Occipital lobe (tissue), 2 donors: ENCODE data around the gene CARHSP1. TPM values are rescaled to one million over a fixed set of nuclear protein-coding genes. Genes with fewer than 3 reads are reported as not detected.
"Not testable (repeated sequence)": the region's sequence is repeated elsewhere in the genome, so short reads cannot be mapped to it uniquely, and the experiment has no call there.

ENCODE experiments used
- DNase-seq: peaks from one replicate; lab custom pipeline; 2025; lab: John Stamatoyannopoulos, UW
- total RNA-seq: library from RNA; depleted of rRNA; stranded (reverse); fragments of >200 nt; gene quantifications from one replicate; pipeline ENCODE4 v1.2.3, GENCODE V29; 2014

Gene CARHSP1
- total RNA-seq, 1 donor from 2014 or later, result 189 TPM

GRCh38 chr16:8893976-8894690 is 25.3 kb upstream of the CARHSP1 start:
- no peak for DNase-seq

DNA sequence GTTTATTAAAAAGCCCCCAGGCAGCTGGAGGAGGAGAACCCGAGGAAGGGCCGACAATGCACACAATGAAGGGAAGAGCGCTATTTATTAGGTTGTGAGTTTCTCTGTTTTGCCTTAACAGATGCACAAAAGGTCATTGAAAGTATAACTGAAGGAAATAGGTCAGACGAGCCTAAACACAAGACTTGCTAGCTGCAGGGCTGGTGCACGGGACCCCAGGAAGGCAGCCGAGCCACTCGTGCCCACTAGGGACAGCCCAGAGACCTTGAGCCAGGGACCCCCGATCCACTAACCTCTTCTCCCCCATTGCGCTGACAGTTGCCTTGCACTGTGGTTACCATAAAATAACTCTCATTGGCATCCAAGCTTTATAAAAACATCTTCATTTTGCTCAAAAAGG is 24.6 kb upstream of the CARHSP1 start:
- DNase-seq, result no peak

GRCh38 chr16:8892101-8892575 is 23.3 kb upstream of the CARHSP1 start:
- no peak for DNase-seq

DNA sequence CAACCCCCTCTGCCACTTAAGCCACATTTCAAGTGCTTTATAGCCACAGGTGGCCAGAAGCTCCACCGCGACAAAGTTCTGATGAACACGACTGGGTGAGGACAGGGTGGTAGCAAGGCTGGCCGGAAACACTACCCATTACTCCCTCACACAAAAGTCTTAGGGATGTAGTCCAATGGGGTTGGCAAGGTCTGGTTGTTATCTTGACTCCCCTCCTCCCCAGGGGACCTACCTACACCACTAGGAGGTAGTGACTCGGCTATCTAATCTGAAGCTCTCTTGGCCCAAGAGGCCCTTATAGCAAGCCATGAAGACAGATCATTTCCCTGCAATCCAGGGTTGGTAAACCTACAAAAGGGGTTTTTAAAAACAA is 21.7 kb upstream of the CARHSP1 start:
- DNase-seq, result no peak

- no peak for DNase-seq
Observed at GRCh38 chr16:8889893-8890548, 21.2 kb upstream of the CARHSP1 start.

DNA sequence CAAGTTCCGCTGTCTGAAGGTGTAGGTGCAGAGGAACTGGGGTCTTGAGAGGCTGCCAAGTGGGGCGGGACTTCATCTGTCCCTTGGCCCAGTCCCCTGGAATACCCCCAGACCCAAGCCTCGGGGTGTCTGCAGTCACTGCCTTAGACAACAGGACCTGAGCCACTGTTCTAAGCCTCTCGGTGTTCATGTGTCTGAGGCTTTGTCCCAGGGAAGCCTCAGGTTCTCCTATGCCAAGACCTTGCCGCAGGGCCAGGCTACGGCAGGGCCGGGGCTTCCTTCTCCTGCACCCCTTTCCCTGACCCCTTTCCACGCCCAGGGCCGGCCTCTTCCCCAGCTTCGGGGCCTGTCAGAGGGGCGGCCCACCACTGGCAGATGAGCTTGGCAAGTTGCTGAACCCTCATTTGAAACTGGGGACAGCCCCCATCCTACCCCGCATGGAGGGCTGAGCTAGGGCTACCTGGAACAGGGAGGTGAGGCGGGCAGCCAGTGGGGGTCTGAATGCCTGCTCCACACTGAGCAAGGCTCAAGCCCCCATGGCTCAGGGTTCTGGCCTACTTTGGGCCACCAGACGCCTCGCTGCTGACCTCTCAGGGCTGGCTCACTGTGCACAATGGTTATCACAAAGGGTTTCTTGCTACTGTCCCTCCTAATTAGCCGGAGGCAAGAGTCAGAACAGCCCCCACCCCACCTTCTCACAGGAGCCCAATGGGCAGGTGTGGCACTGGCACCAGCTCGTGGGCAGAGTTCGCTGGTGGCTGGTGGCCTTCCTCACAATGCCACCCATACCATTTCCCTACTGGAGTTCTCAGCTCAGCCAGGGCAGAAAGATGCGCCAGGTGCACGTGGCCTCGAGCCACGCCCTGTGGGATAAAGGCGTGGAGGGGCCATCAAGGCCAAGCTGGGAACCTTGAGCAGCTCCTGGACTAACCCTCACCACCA is 20.4 kb upstream of the CARHSP1 start:
- no peak for DNase-seq

DNA sequence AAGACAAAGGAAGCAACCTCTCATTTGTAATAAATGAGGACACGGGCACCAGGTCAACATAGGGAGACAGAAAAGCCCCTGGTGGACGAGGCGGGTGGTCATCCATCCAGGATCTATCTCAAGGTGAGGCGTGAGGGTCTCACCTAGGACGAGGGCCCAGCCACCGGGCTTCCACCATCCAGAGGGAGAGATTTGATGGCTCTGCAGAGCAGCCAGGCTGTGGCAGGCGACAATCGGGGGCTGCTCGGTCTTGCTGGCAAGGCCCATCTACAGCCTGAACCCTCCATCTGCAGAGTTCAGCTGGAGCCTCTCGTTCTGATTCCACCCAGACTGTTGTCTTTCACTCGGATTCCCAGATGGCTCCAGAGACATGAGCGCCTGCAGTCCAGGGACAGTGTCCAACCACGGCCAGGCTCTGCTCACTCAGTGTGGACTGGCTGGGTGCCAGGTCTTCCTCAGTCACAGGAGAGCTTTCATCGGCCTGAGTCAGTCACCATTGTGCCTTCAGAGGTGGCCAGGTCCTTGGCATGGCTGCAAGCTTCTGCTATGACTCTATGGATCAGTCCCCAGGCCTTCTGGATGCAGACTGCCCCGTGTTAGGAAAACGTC is 19.2 kb upstream of the CARHSP1 start:
- DNase-seq, result peak; percentile 70

- DNase-seq, result no peak
Observed at GRCh38 chr16:8887431-8887765, 18.6 kb upstream of the CARHSP1 start.

- no peak for DNase-seq
Observed at GRCh38 chr16:8886593-8887430, 18.0 kb upstream of the CARHSP1 start.

DNA sequence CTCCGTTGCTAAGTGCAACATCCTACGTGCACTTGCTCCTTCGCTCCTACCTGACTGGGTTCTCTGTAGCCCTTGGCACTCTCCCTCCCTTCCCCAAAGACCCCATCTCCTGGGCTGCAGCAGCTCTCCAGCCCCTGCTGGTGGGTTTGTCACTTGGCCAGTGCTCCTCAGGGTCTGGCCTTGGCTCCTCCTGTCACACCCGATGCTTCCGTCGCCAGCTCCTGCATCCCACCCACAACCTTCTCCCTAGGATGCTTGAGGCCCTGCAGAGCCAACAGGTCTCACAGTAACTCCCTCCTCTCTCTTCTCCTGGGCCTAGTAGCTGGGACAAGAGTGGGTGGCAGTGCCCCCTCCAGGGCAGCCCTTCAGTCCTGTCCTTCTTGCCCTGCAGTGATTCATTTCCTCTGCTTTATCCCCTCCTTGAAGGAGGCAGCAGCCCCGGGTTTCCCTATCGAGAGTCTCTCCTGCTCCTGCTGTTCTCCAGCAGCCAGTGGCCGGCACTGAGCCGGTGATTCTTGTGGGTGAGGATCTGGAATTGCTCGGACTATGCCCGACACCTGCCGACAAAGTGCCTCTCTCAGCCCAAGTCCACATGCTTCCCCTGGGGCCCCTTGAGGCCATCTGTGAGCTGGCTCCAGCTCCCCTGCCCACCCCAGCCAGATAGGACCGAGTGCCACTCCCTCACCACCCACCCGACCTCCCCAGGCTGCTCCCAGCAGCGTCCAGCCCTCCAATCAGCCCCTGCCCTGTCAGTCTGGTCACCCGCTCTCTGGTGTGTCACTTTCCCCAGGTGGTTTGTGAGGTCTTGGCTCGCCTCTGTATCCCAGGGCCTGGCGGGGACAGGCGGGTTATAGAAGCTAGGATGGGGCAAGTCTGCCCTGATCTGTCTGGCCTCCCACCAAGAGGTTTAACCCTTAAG is 17.1 kb upstream of the CARHSP1 start:
- no peak for DNase-seq

- no peak for DNase-seq
Observed at GRCh38 chr16:8882725-8883377, 14.0 kb upstream of the CARHSP1 start.

- DNase-seq, result no peak
Observed at GRCh38 chr16:8882041-8882617, 13.3 kb upstream of the CARHSP1 start, which contains the start of gene LITAFD. LITAFD (plus strand) TSS chr16:8882351; CDS start chr16:8884356, 2,005 bp downstream.

- no peak for DNase-seq
Observed at GRCh38 chr16:8880839-8881510, 12.2 kb upstream of the CARHSP1 start.

DNA sequence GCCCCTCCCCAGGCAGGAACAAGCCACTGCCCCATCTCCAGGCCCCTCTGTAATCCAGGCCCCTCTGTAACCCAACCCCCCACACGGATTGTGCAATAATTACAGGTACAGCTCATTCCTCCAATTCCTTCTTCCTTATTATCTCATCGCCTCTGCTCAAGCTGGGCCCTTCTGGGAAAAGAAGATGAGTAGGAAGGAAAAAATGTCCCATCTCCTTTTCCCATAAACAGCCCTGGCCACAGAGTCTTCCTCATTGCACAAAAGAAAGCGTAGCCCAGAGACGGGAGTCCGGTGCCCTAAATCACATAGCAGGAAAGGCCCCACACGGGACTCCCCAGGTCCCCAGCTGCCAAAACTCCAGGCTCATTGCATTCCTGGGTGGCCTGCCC is 9.7 kb upstream of the CARHSP1 start:
- DNase-seq, result no peak

DNA sequence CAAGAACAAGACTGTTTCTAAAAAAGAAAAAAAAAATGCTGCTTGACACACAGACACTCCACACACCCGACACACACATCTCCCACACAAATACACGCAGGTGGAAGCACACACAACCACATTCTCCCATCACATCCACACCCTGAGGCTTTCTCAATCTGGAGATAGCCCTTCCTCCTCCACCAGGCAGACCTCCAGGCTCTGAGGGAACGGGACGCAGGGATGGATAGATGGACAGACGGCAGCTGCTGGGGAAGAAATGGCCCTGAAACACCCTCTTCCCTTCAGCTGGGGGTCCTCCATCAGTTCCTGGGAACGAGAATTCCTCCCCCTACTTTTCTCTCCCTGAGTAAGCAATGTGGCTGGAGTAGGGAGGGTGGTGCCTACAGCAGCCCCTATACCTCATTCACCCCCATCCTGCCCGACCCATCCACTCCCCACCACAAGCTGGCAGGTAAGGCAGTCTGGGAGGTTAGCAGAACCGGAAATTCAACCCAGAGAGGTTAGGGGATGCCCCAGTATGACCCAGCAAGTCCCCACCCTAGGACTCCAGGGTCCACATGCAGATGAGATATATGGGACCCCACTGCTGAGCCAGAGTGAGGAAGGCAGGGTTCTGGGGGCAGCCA is 9.2 kb upstream of the CARHSP1 start:
- no peak for DNase-seq

DNA sequence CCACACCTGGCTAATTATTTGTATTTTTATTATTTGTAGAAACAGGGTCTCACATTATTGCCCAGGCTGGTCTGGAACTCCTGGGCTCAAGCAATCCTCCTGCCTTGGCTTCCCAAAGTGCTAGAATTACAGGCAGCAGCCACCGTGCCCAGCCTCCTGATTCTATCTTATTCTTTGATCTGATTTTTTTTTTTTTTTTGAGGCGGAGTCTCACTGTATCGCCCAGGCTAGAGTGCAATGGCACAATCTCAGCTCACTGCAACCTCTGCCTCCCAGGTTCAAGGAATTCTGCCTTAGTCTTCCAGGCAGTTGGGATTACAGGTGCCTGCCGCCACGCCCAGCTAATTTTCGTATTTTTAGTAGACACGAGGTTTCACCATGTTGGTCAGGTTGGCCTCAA is 6.5 kb upstream of the CARHSP1 start:
- not testable (repeated sequence) for DNase-seq

GRCh38 chr16:8874388-8874787 is 5.6 kb upstream of the CARHSP1 start:
- DNase-seq, result no peak

DNA sequence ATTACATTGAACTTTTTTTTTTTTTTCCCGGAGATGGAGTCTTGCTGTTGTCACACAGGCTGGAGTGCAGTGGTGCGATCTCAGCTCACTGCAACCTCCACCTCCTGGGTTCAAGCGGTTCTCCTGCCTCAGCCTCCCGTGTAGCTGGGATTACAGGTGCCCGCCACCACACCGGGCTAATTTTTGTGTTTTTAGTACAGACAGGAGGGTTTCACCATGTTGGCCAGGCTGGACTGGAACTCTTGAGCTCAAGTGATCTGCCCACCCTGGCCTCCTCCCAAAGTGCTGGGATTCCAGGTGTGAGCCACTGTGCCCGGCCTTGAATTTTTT is 5.0 kb upstream of the CARHSP1 start:
- DNase-seq, result not testable (repeated sequence)
